T-helper 1 cell treated with Interleukin-12 subunit alpha and Interleukin-12 subunit beta and Interleukin-4 antibody, amounts not matched to agents 30 μg/mL and 1 μg/mL, for 36 hours (primary cell): ENCODE data around the gene CNIH3.

Experiments used
- H3K27ac Mint-ChIP-seq: one replicate; pipeline ENCODE4 v1.8.0; 2021; ENCODE audit warnings: mild to moderate bottlenecking, mixed read lengths
- H3K27me3 Mint-ChIP-seq: one replicate; pipeline ENCODE4 v1.8.0; 2021; ENCODE audit warnings: low read depth, mixed read lengths
- H3K36me3 Mint-ChIP-seq: one replicate; pipeline ENCODE4 v1.8.0; 2021; ENCODE audit warnings: low read depth, mixed read lengths
- H3K4me1 Mint-ChIP-seq: one replicate; pipeline ENCODE4 v1.8.0; 2021; ENCODE audit warnings: low read depth, mixed read lengths
- H3K4me3 Mint-ChIP-seq: one replicate; pipeline ENCODE4 v1.8.0; 2021; ENCODE audit warnings: mild to moderate bottlenecking, moderate library complexity, mixed read lengths
- H3K9me3 Mint-ChIP-seq: one replicate; pipeline ENCODE4 v1.8.0; 2021; ENCODE audit warnings: mixed read lengths

The CNIH3 gene

GRCh38 chr1:224759135-224759534 is 143.0 kb downstream of the CNIH3 start:
- Mint-ChIP-seq H3K9me3 (peaks cover 14% of the 10 kb centered on the region), H3K36me3 (no peaks in the 10 kb centered on the region), H3K4me1 (no peaks in the 10 kb centered on the region), H3K27me3 (peaks cover 11% of the 10 kb centered on the region), H3K4me3 (no peak overlapping the region), H3K27ac (no peak overlapping the region)

GRCh38 chr1:224759681-224760091 is 143.6 kb downstream of the CNIH3 start:
- peaks cover 14% of the 10 kb centered on the region for H3K9me3 Mint-ChIP-seq
- H3K27me3 Mint-ChIP-seq = peaks cover 11% of the 10 kb centered on the region
- no peaks in the 10 kb centered on the region for H3K4me1 Mint-ChIP-seq
- no peak overlapping the region for H3K27ac Mint-ChIP-seq
- H3K36me3 Mint-ChIP-seq = no peaks in the 10 kb centered on the region
- H3K4me3 Mint-ChIP-seq = no peak overlapping the region

- Mint-ChIP-seq H3K27me3 (peaks cover 11% of the 10 kb centered on the region), H3K27ac (no peak overlapping the region)
Measured at GRCh38 chr1:224760163-224760562, 144.0 kb downstream of the CNIH3 start.

DNA sequence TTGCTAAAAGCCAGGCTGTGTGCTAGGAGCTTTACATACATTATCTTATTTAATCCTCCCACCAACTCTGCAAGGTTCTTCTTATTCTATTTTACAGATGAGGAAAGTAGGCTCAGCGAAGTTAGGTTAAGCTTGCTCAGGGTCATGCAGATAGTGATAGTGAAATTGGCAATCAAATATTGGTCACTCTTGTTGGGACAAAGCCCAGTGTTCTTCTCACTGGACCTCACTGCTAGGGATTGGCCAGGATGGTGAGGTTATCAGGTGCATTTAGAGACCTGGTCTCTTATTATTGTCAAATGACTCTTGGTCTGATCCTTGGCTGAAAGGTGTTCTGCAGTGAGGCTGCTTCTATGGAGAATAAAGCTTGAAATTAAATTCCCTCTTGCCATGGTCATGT is 145.1 kb downstream of the CNIH3 start:
- no peaks in the 10 kb centered on the region for H3K4me1 Mint-ChIP-seq
- H3K27me3 Mint-ChIP-seq = peaks cover 11% of the 10 kb centered on the region
- H3K4me3 Mint-ChIP-seq = no peak overlapping the region
- H3K36me3 Mint-ChIP-seq = no peaks in the 10 kb centered on the region
- H3K9me3 Mint-ChIP-seq = peaks cover 14% of the 10 kb centered on the region
- H3K27ac Mint-ChIP-seq = no peak overlapping the region

More at GRCh38 chr1:224760163-224760562, 144.0 kb downstream of the CNIH3 start:
- peaks cover 14% of the 10 kb centered on the region for H3K9me3 Mint-ChIP-seq
- H3K36me3 Mint-ChIP-seq = no peaks in the 10 kb centered on the region
- H3K4me3 Mint-ChIP-seq = no peak overlapping the region
- H3K4me1 Mint-ChIP-seq = no peaks in the 10 kb centered on the region

GRCh38 chr1:224762046-224762445 is 145.9 kb downstream of the CNIH3 start:
- H3K9me3 Mint-ChIP-seq = peaks cover 14% of the 10 kb centered on the region
- no peak overlapping the region for H3K27ac Mint-ChIP-seq
- H3K27me3 Mint-ChIP-seq = peaks cover 13% of the 10 kb centered on the region
- H3K4me1 Mint-ChIP-seq = no peaks in the 10 kb centered on the region
- H3K4me3 Mint-ChIP-seq = no peak overlapping the region
- no peaks in the 10 kb centered on the region for H3K36me3 Mint-ChIP-seq

DNA sequence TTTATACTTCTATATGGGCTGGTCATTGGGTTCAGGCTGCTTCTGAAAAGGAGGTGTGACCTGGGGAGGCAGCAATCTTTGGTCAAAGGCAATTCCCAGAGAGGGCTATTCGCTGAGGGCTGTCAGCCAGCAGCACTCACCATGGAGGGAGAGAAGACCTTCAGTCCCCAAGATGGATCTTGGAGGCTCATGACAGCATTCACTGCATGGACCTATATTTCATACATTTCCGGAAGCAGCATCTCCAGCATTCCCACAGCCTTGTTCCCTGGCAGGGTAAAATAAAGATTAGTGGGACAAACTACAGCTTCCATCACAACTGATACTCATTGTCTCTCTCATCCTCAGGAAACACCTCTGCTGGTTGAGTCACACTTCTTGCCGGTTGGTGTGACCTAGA is 146.6 kb downstream of the CNIH3 start:
- no peaks in the 10 kb centered on the region for H3K36me3 Mint-ChIP-seq
- H3K4me1 Mint-ChIP-seq = no peaks in the 10 kb centered on the region
- peaks cover 14% of the 10 kb centered on the region for H3K27me3 Mint-ChIP-seq
- peaks cover 14% of the 10 kb centered on the region for H3K9me3 Mint-ChIP-seq
- H3K4me3 Mint-ChIP-seq = no peak overlapping the region
- no peak overlapping the region for H3K27ac Mint-ChIP-seq

DNA sequence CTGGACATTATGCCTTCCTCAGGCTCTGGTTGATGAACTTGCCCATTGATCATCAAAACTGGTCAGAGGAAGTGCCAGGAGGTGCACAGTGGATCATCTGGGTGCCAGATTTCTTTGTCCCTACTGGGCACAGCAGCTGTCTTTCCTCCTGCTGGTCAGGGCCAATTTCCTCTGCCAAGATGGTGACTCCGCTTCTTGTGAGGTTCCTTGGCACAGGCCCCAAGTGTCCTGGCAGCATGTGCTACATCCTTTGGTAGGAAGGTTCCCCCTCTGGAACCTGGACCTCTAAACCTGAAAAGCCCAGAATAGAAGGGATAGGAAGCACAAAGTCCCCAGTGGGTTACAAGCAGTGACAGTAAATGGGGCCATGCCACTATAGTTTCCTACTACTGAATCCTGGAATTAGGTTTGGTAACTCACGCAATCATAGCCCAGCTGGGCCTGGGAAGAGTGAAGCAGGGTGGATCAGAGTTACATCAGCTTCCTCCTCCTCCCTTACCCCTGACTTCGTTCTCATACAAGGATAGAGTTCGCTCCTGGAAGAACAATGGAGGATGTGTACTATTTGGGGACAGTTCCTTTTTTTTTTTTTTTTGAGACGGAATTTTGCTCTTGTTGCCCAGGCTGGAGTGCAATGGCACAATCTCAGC is 147.1 kb downstream of the CNIH3 start:
- peaks cover 14% of the 10 kb centered on the region for H3K27me3 Mint-ChIP-seq
- no peak overlapping the region for H3K27ac Mint-ChIP-seq
- peaks cover 13% of the 10 kb centered on the region for H3K9me3 Mint-ChIP-seq
- H3K4me3 Mint-ChIP-seq = no peak overlapping the region
- no peaks in the 10 kb centered on the region for H3K36me3 Mint-ChIP-seq
- no peaks in the 10 kb centered on the region for H3K4me1 Mint-ChIP-seq

DNA sequence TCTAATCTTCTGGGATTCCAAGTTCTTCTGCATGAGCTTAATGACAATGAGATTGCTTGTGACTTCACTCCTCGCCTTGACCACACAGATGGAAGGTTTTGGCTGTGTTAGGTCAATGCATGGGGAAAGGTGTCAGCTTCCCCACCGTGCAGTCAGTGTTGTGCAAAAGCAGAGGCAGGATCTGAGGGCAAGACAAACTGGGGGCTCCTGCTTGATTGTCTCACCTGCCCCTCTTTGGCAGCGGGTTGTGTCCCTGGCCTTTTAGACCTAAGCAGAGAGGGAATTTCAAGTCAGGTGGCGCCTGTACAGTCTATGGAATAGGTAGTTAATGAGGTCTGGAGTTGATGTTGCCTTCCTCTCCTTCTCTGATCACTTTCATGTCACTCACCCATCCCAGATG is 150.1 kb downstream of the CNIH3 start:
- no peak overlapping the region for H3K4me3 Mint-ChIP-seq
- no peaks in the 10 kb centered on the region for H3K36me3 Mint-ChIP-seq

DNA sequence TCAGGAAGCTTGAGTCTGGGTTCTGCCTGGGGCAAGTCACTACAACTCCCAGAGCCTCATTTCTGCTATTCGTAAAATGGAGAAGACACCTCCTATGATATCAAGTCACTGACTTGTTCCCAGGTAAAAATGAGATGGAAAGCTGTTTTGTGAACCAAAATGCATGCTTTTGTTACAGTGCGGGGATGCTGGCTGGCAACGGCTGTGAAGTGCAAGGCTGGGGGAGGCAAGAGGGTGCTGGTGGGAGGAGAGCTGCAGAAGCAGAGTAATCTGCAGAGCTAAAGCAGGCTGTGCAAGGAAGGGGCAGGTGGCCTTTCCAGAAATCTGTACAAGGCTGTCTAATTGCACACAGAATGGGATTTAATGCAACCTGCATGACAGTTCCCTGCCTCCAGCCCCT is 150.9 kb downstream of the CNIH3 start:
- no peaks in the 10 kb centered on the region for H3K4me1 Mint-ChIP-seq
- H3K36me3 Mint-ChIP-seq = no peaks in the 10 kb centered on the region
- peaks cover 10% of the 10 kb centered on the region for H3K27me3 Mint-ChIP-seq
- H3K9me3 Mint-ChIP-seq = no peaks in the 10 kb centered on the region
- no peak overlapping the region for H3K27ac Mint-ChIP-seq
- no peak overlapping the region for H3K4me3 Mint-ChIP-seq

More for the DNA sequence above, 150.1 kb downstream of the CNIH3 start:
- no peak overlapping the region for H3K27ac Mint-ChIP-seq
- H3K9me3 Mint-ChIP-seq = no peaks in the 10 kb centered on the region
- peaks cover 14% of the 10 kb centered on the region for H3K27me3 Mint-ChIP-seq
- no peaks in the 10 kb centered on the region for H3K4me1 Mint-ChIP-seq

DNA sequence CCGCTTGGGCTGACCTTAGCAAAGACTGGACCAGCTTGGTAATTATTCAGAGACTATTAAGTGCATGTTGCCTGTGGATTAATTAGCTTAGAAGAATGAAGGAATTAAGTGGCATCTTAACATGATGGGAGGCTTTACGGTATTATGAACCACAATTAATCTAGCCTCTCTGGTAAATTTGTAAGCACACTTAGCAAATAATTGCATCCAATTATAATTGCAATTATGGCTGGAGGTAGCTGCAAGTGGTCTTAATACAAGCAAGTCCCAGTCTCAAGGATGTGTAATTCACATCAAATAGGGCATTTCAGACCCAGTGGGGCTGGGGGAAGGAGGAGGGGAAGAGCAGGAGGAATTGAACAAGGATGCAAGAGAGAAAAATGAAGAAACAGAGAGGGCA is 151.6 kb downstream of the CNIH3 start:
- no peaks in the 10 kb centered on the region for H3K36me3 Mint-ChIP-seq
- peaks cover 12% of the 10 kb centered on the region for H3K27me3 Mint-ChIP-seq
- no peak overlapping the region for H3K27ac Mint-ChIP-seq
- no peak overlapping the region for H3K4me3 Mint-ChIP-seq
- H3K4me1 Mint-ChIP-seq = no peaks in the 10 kb centered on the region
- no peaks in the 10 kb centered on the region for H3K9me3 Mint-ChIP-seq

GRCh38 chr1:224768971-224769370 is 152.9 kb downstream of the CNIH3 start:
- Mint-ChIP-seq H3K36me3 (no peaks in the 10 kb centered on the region), H3K4me3 (no peak overlapping the region), H3K27me3 (peaks cover 8% of the 10 kb centered on the region), H3K9me3 (no peaks in the 10 kb centered on the region), H3K27ac (no peak overlapping the region), H3K4me1 (no peaks in the 10 kb centered on the region)

GRCh38 chr1:224769452-224770335 is 153.6 kb downstream of the CNIH3 start:
- H3K4me1 Mint-ChIP-seq = no peaks in the 10 kb centered on the region

DNA sequence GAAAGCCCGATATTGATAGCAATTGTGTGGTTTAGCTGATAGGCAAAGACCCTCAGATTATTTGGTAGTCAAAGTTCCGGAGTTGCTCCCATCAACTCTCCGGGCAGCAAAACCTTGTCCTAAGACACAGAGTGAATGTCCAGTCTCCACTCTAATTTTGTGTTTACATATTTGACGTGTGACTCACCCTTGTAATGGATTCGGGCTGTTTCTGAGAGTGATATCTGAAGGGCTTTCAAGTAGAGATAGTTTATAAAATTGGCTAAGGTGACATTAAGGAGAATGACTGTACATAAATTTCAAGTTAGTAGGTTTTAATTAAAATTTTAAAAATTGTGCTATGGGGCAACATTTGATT is 154.2 kb downstream of the CNIH3 start:
- Mint-ChIP-seq H3K27ac (no peak overlapping the region), H3K9me3 (no peaks in the 10 kb centered on the region), H3K4me1 (no peaks in the 10 kb centered on the region), H3K36me3 (no peaks in the 10 kb centered on the region), H3K27me3 (peaks cover 13% of the 10 kb centered on the region), H3K4me3 (no peak overlapping the region)

More at GRCh38 chr1:224769452-224770335, 153.6 kb downstream of the CNIH3 start:
- peaks cover 13% of the 10 kb centered on the region for H3K27me3 Mint-ChIP-seq
- no peaks in the 10 kb centered on the region for H3K9me3 Mint-ChIP-seq
- H3K4me3 Mint-ChIP-seq = no peak overlapping the region
- no peaks in the 10 kb centered on the region for H3K36me3 Mint-ChIP-seq
- no peak overlapping the region for H3K27ac Mint-ChIP-seq

- Mint-ChIP-seq H3K36me3 (no peaks in the 10 kb centered on the region), H3K27me3 (peaks cover 9% of the 10 kb centered on the region), H3K9me3 (no peaks in the 10 kb centered on the region), H3K4me1 (no peaks in the 10 kb centered on the region), H3K4me3 (no peak overlapping the region), H3K27ac (no peak overlapping the region)
Measured at GRCh38 chr1:224773646-224774045, 157.5 kb downstream of the CNIH3 start.

- Mint-ChIP-seq H3K36me3 (no peaks in the 10 kb centered on the region), H3K27ac (no peak overlapping the region), H3K27me3 (peaks cover 9% of the 10 kb centered on the region), H3K9me3 (no peaks in the 10 kb centered on the region), H3K4me1 (no peaks in the 10 kb centered on the region), H3K4me3 (no peak overlapping the region)
Measured at GRCh38 chr1:224774378-224774777, 158.3 kb downstream of the CNIH3 start.
